DMS153 (cell line): ENCODE measurements around the gene NEXN.
"Not testable (repeated sequence)": the region's sequence is repeated elsewhere in the genome, so short reads cannot be mapped to it uniquely, and the experiment has no call there.

ENCODE experiments used
- DNase-seq: peaks from one replicate; lab custom pipeline; 2025; lab: John Stamatoyannopoulos, UW

NEXN gene

GRCh38 chr1:77906019-77906545 lies 17.7 kb downstream of the NEXN start:
- DNase-seq = no peak

- DNase-seq = no peak
Observed at GRCh38 chr1:77906624-77907023, 18.2 kb downstream of the NEXN start.

- DNase-seq = no peak
Observed at GRCh38 chr1:77910116-77910515, 21.7 kb downstream of the NEXN start.

- not testable (repeated sequence) for DNase-seq
Observed at GRCh38 chr1:77918918-77919317, 30.5 kb downstream of the NEXN start.

- DNase-seq = no peak
Observed at GRCh38 chr1:77925518-77925917, 37.1 kb downstream of the NEXN start.

GRCh38 chr1:77925956-77926355 lies 37.5 kb downstream of the NEXN start:
- no peak for DNase-seq

- DNase-seq = no peak
Observed at GRCh38 chr1:77926561-77927357, 38.3 kb downstream of the NEXN start.

GRCh38 chr1:77927414-77927813 lies 39.0 kb downstream of the NEXN start:
- no peak for DNase-seq

- no peak for DNase-seq
Observed at GRCh38 chr1:77929806-77930205, 41.4 kb downstream of the NEXN start.

- DNase-seq = no peak
Observed at GRCh38 chr1:77938651-77939050, 50.2 kb downstream of the NEXN start.

- DNase-seq = no peak
Observed at GRCh38 chr1:77940921-77941570, 52.6 kb downstream of the NEXN start.

- no peak for DNase-seq
Observed at GRCh38 chr1:77942400-77943140, 54.1 kb downstream of the NEXN start.

- DNase-seq = no peak
Observed at GRCh38 chr1:77945345-77945744, 56.9 kb downstream of the NEXN start.

GRCh38 chr1:77948841-77949424 lies 60.5 kb downstream of the NEXN start:
- no peak for DNase-seq

GRCh38 chr1:77950873-77951272 lies 62.4 kb downstream of the NEXN start:
- DNase-seq = no peak

- DNase-seq = no peak
Observed at GRCh38 chr1:77951328-77951727, 62.9 kb downstream of the NEXN start.

- DNase-seq = no peak
Observed at GRCh38 chr1:77953907-77954306, 65.5 kb downstream of the NEXN start.

GRCh38 chr1:77954521-77954920 lies 66.1 kb downstream of the NEXN start:
- DNase-seq = no peak

GRCh38 chr1:77955709-77956108 lies 67.3 kb downstream of the NEXN start:
- DNase-seq = no peak

GRCh38 chr1:77956464-77956863 lies 68.0 kb downstream of the NEXN start:
- DNase-seq = no peak

- DNase-seq = no peak
Observed at GRCh38 chr1:77958391-77958790, 70.0 kb downstream of the NEXN start.

GRCh38 chr1:77958850-77959249 lies 70.4 kb downstream of the NEXN start:
- DNase-seq = no peak
